ENCODE results near the gene OR51S1. TPM values are rescaled to one million over a fixed set of nuclear protein-coding genes. Genes with fewer than 3 reads are reported as not detected.
"Not testable (repeated sequence)": the region's sequence is repeated elsewhere in the genome, so short reads cannot be mapped to it uniquely, and the experiment has no call there.

The OR51S1 gene
- total RNA-seq, 1 donor from 2014 or later: not detected

DNA sequence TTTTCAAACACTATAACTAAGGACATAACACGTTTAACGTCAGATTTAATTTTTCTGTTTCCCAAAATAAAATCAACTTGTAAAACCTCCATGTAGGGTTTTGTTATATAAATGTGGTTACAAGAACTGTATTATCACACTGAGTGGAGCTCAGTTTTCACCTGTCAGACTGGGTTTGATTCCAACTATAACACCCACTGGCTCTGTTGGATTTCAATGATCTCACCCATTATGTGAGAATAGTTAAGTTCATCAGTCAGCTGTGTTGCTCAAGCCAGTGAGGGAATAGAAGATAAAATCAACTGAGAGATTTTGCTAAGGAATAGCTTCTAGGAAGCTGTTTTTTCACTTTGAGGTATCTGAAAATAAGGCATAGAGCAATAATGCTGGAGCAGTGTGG lies 39.8 kb downstream of the OR51S1 start:
- DNase-seq: no peak
- no peak for ATAC-seq (ENCODE audit: low read depth)

DNA sequence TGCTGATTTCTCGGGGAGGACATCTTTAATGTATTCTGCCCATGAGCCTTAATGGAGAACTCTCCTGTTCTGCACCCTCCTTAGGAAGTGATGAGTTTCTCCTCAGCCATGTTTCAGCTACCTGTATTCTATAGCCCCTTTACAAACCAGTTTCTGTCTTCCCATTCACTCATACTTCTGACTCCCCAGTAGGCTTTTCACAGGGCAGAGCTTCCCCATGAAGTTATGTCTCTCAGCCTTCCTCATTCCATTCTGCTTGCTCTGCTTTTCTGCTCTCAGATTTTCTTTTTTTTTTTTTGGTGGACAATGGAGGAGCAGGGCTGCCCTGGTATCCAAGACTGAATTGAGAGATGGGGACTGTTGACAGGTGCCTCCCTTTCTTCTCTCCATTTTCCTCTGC lies 40.5 kb downstream of the OR51S1 start:
- TF ChIP-seq, protein P1, sequence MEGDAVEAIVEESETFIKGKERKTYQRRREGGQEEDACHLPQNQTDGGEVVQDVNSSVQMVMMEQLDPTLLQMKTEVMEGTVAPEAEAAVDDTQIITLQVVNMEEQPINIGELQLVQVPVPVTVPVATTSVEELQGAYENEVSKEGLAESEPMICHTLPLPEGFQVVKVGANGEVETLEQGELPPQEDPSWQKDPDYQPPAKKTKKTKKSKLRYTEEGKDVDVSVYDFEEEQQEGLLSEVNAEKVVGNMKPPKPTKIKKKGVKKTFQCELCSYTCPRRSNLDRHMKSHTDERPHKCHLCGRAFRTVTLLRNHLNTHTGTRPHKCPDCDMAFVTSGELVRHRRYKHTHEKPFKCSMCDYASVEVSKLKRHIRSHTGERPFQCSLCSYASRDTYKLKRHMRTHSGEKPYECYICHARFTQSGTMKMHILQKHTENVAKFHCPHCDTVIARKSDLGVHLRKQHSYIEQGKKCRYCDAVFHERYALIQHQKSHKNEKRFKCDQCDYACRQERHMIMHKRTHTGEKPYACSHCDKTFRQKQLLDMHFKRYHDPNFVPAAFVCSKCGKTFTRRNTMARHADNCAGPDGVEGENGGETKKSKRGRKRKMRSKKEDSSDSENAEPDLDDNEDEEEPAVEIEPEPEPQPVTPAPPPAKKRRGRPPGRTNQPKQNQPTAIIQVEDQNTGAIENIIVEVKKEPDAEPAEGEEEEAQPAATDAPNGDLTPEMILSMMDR (IDR thresholded peaks at IDR 0.05): no peak
- POLR2A ChIA-PET: no interaction called here
- no peaks in the 10 kb centered on the region for H3K27me3 Mint-ChIP-seq
- DNase-seq: no peak
- H3K4me1 Mint-ChIP-seq: no peaks in the 10 kb centered on the region
- H3K4me3 Mint-ChIP-seq: no peak overlapping the region
- H3K9me3 Mint-ChIP-seq: no peaks in the 10 kb centered on the region
- no peak for ATAC-seq (ENCODE audit: low read depth)
- intact Hi-C loops (cut with micrococcal nuclease): no loop called here
- H3K36me3 Mint-ChIP-seq (ENCODE audit: low read depth): no peaks in the 10 kb centered on the region
- CTCF ChIA-PET: no interaction called here
- H3K27ac Mint-ChIP-seq: no peak overlapping the region

More for the DNA sequence above, 39.8 kb downstream of the OR51S1 start:
- no peaks in the 10 kb centered on the region for H3K27me3 Mint-ChIP-seq
- H3K36me3 Mint-ChIP-seq (ENCODE audit: low read depth): no peaks in the 10 kb centered on the region
- no peaks in the 10 kb centered on the region for H3K9me3 Mint-ChIP-seq
- ChIA-PET CTCF (no interaction called here), POLR2A (no interaction called here)
- H3K4me1 Mint-ChIP-seq: no peaks in the 10 kb centered on the region
- intact Hi-C loops (cut with micrococcal nuclease): no loop called here
- no peak overlapping the region for H3K27ac Mint-ChIP-seq
- H3K4me3 Mint-ChIP-seq: no peak overlapping the region
- TF ChIP-seq, protein P1 (IDR thresholded peaks at IDR 0.05): no peak

DNA sequence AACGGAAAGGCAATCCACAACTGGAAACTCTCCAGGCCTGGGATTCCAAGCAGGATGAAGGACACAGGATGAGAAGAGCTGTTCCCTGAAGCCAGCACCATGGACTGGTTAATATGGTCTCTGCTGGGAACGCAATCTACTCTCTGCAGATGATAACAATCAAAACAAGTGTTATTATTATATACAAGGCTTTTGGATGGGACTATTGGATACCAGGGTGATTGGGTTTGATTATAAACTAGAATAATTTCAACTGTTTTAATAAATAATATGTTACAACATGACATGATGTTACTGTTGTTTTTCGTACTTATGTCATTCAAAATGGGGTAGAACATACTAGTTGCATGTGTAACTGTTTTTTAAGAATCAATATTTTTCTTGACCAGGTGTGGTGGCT lies 44.7 kb downstream of the OR51S1 start, which contains the start of gene OR52R1:
Gene OR52R1, minus strand, starts transcription at position 101 of the 400 bp plus-strand sequence. Its CDS starts 0 bp downstream, at position 101.
- intact Hi-C loops (cut with micrococcal nuclease): no loop called here
- Mint-ChIP-seq H3K9me3 (peaks cover 2% of the 10 kb centered on the region), H3K27me3 (no peaks in the 10 kb centered on the region), H3K4me1 (no peaks in the 10 kb centered on the region), H3K27ac (no peak within 1 kb of the TSS), H3K36me3 (ENCODE audit: low read depth) (no peaks in the 10 kb centered on the region), H3K4me3 (no peak within 1 kb of the TSS)
- DNase-seq (no peak), ATAC-seq (ENCODE audit: low read depth) (no peak)
- ChIA-PET CTCF (no interaction called here), POLR2A (no interaction called here)
- TF ChIP-seq, protein P1 (IDR thresholded peaks at IDR 0.05): no peak

DNA sequence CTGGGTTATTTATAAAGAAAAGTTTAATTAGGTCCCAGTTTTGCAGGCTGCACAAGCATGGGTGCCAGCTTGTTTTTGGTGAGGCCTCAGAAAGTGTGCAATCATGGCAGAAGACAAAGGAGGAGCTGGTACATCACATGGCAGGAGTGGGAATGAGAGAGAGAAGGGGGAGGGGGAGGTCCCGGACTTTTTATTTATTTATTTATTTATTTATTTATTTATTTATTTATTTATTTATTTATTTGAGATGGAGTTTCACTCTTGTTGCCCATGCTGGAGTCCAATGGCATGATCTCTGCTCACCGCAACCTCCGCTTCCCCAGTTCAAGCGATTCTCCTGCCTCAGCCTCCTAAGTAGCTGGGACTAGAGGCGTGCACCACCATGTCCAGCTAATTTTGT lies 47.7 kb downstream of the OR51S1 start:
- H3K4me3 Mint-ChIP-seq; H3K4me1 Mint-ChIP-seq; POLR2A ChIA-PET; H3K36me3 Mint-ChIP-seq (ENCODE audit: low read depth); H3K27ac Mint-ChIP-seq; CTCF ChIA-PET; DNase-seq; intact Hi-C loops (cut with micrococcal nuclease); H3K27me3 Mint-ChIP-seq; ATAC-seq (ENCODE audit: low read depth); H3K9me3 Mint-ChIP-seq: not testable (repeated sequence)

DNA sequence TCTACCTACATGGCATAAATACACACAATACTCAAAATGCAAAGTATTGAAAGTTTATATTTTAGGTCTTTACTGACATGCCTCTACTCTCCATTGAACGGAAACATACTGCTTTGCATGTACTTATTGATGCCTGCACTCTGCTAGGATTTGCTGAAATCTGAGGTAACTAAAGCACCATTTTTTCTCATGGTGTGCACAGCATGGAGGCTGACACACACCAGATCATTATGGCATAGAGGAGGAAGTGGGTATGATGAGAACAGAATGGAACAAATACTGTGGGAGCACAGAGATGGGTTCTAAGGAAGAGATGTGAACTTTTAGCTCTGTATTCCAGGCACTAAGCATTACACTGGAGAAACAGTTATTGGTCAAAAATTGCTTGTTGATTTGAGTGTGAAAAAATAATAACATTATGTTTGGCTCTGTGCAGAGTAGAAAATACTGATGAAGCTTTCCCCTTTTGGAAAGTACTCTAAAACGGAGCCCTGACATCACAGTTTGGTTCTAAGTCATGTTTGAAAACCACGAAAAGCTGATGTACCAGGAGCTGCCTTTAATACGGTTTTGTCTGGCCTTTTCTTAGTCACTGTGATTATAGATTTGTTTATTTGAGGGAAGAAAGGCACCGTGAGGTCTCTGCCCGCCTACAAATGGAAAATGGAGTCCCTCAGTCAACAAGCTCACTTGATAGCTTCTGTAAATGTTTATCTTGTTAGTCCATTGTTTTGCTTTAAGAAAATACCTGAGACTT lies 50.4 kb downstream of the OR51S1 start:
- TF ChIP-seq, protein P1 (IDR thresholded peaks at IDR 0.05): no peak
- ATAC-seq (ENCODE audit: low read depth) (no peak), DNase-seq (no peak)
- H3K4me3 Mint-ChIP-seq: no peak overlapping the region
- CTCF ChIA-PET: no interaction called here
- intact Hi-C loops (cut with micrococcal nuclease): no loop called here
- H3K9me3 Mint-ChIP-seq: peaks cover 2% of the 10 kb centered on the region
- no peak overlapping the region for H3K27ac Mint-ChIP-seq
- no peaks in the 10 kb centered on the region for H3K4me1 Mint-ChIP-seq
- no peaks in the 10 kb centered on the region for H3K27me3 Mint-ChIP-seq
- POLR2A ChIA-PET: no interaction called here
- no peaks in the 10 kb centered on the region for H3K36me3 Mint-ChIP-seq (ENCODE audit: low read depth)

Other genes with a start within 250 kb of the OR51S1 start
- 15.2 and 16.9 TPM in 2 replicates for gene TRIM68, start 241.0 kb downstream of the OR51S1 start, total RNA-seq
- not detected in 2 replicates for gene OR51D1, start 211.7 kb downstream of the OR51S1 start, total RNA-seq
- not detected in 2 replicates for gene OR51E1, start 205.2 kb downstream of the OR51S1 start, total RNA-seq
- gene OR51E2, start 151.4 kb downstream of the OR51S1 start, total RNA-seq: not detected in 2 replicates
- gene MMP26, start 144.4 kb downstream of the OR51S1 start, total RNA-seq: not detected in 2 replicates
- gene OR51F1, start 79.3 kb downstream of the OR51S1 start, total RNA-seq: not detected in 2 replicates
- not detected in 2 replicates for gene OR52R1, start 44.8 kb downstream of the OR51S1 start, total RNA-seq
- gene OR51F2, start 27.9 kb downstream of the OR51S1 start, total RNA-seq: not detected in 2 replicates
- not detected in 2 replicates for gene OR51T1, start 32.7 kb upstream of the OR51S1 start, total RNA-seq
- gene OR51A7, start 54.6 kb upstream of the OR51S1 start, total RNA-seq: not detected in 2 replicates
- gene OR51G2, start 70.1 kb upstream of the OR51S1 start, total RNA-seq: not detected in 2 replicates
- not detected in 2 replicates for gene OR51G1, start 75.1 kb upstream of the OR51S1 start, total RNA-seq
- not detected in 2 replicates for gene OR51A4, start 98.4 kb upstream of the OR51S1 start, total RNA-seq
- gene OR51A2, start 106.5 kb upstream of the OR51S1 start, total RNA-seq: not detected in 2 replicates
- gene OR51L1, start 145.6 kb upstream of the OR51S1 start, total RNA-seq: not detected in 2 replicates
- gene OR52J3, start 197.3 kb upstream of the OR51S1 start, total RNA-seq: not detected in 2 replicates
- gene OR52E2, start 210.4 kb upstream of the OR51S1 start, total RNA-seq: not detected in 2 replicates
- not detected in 2 replicates for gene OR52E1, start 220.4 kb upstream of the OR51S1 start, total RNA-seq